HG02885 (cell line): ENCODE data around the gene RBM12.
A peak's percentile ranks its signal among the peaks of the same experiment; 100 is the strongest.
"Not testable (repeated sequence)": the region's sequence is repeated elsewhere in the genome, so short reads cannot be mapped to it uniquely, and the experiment has no call there.

ENCODE experiments used
- ATAC-seq: cut with Tn5 transposase; IDR thresholded peaks from one replicate; pipeline ENCODE4 v1.9.1; 2021; ENCODE audit warnings: mild to moderate bottlenecking; ENCODE audit not compliant: unreplicated experiment, poor library complexity

RBM12 gene, protein sequence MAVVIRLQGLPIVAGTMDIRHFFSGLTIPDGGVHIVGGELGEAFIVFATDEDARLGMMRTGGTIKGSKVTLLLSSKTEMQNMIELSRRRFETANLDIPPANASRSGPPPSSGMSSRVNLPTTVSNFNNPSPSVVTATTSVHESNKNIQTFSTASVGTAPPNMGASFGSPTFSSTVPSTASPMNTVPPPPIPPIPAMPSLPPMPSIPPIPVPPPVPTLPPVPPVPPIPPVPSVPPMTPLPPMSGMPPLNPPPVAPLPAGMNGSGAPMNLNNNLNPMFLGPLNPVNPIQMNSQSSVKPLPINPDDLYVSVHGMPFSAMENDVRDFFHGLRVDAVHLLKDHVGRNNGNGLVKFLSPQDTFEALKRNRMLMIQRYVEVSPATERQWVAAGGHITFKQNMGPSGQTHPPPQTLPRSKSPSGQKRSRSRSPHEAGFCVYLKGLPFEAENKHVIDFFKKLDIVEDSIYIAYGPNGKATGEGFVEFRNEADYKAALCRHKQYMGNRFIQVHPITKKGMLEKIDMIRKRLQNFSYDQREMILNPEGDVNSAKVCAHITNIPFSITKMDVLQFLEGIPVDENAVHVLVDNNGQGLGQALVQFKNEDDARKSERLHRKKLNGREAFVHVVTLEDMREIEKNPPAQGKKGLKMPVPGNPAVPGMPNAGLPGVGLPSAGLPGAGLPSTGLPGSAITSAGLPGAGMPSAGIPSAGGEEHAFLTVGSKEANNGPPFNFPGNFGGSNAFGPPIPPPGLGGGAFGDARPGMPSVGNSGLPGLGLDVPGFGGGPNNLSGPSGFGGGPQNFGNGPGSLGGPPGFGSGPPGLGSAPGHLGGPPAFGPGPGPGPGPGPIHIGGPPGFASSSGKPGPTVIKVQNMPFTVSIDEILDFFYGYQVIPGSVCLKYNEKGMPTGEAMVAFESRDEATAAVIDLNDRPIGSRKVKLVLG

DNA sequence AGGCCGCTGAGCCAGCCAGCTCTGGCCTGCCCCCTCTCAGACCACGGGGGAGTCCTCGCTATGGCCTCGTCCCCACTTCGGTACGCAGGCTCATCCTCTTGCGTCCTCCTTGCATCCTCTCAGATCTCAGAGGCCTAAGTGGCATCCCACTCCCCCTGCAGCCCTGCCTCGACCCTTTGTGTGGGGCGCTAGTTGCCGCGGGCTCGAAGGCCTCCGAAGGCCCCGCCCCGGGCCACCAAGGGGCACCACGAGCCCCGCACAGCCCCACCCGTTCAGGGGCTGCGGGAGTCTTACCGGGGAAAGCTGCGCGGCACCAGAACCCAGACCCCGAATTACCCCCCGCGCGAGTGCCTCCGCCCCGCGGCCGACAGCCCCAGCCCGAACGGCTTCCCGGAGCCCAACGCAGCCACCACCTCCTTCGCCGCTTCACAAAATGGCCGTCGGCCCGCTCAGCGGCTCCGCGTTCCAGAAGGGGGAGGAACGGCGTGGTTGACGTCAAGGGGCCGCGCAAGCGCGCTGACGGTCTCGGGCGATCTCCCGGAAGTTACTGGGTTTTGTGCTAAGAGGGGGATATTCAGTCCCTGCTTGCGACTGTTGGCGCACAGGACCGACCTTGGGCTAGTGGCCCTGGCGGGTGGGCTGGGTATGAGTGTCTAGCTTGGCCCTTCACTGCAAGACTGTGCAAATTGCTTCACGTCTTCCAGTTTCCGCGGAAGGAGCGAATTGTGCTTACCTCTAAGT is at the start of gene RBM12, which contains the start of gene CPNE1:
TSS of gene RBM12 (minus strand) at position 435 of the 741 bp plus-strand sequence. CDS start 9,578 bp downstream, outside the sequence.
TSS of gene CPNE1 (minus strand) at position 435 of the 741 bp plus-strand sequence. CDS start 31,977 bp downstream, outside the sequence.
- peak; percentile 83 for ATAC-seq

DNA sequence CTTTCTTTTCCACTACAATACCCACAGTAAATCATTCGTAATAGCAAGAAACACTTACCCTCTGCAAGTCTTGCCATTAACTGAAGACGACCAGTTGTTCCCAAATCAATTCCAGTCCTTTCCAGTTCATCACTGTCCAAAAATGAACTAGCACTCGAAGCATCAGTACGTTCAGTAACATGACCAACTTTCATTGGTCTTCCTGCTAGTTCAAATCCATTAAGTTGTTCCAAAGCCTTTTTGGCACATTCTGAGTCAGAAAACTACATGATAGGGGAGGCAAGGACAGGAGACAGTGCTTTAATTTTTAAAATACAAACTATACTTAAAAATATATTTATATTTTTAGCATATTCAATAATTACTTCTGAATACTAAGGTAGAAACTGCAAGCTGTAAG is 49.4 kb upstream of the RBM12 start:
- no peak for ATAC-seq

DNA sequence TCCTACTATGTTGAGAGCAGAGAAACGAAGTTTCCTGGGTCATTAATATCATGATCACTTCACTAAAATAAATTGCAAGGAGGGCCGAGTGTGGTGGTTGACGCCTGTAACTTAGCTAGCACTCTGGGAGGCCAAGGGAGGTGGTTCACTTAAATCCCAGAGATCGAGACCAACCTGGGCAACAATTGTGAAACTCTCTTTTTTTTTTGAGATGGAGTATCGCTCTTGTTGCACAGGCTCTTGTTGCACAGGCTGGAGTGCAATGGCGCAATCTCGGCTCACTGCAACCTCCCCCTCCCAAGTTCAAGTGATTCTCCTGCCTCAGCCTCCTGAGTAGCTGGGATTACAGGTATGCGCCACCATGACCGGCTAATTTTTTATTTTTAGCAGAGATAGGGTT is 48.4 kb upstream of the RBM12 start:
- not testable (repeated sequence) for ATAC-seq

DNA sequence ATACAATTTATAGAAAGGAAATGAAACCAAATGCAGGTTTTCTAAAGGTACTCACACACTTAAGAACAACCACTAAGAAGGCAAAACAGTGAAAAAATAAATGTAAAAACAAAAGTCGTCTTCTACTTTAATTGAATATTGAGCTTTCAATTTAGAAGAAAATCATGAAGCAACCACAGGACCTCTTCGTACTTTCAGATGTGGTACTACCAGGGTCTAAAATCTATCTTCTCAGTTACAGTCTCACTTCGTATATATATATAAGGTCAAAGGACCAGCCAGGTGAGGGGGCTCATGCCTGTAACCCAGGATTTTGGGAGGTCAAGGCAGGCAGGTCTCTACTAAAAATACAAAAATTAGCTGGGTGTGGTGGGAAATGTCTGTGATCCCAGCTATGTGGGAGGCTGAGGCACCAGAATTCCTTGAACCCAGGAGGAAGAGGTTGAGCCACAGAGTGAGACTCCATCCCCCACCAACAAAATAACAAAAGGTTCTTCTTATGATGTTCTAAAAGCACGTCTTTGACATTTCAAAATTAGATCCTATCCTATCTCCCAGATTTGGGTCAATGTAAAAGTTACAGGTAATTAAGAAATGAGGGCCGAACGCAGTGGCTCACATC is 47.0 kb upstream of the RBM12 start:
- ATAC-seq: no peak

DNA sequence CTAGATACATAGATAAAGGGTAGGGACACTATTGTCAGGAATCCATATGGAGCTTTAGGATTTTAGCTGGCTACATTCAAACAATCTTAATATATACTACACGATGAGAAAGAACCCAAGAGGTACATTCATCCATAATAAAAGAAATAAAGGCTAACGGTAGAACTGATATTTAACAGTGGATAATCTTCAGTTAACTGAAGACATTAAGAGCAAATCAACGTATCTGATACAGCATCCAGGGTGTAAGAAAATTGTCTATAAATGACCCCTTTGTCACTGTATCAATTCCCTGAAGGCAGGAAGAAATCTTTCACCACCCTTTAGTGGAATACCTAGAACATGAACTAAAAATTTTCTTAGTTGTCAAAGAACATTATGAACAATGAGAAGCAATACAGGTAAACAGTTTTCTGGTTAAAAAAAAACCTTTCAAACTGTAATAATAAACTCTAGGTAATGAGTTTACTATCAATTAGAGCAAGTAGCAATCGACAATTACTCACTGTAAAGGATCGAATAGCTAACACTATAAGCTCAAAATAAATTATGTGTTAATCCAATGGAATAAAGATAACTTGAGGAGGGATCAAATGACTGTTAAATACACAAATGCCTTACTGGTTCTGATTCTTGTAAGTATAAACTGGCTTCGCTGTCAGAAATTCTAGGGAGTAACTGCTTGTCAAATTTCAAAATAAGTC is 46.3 kb upstream of the RBM12 start:
- no peak for ATAC-seq

DNA sequence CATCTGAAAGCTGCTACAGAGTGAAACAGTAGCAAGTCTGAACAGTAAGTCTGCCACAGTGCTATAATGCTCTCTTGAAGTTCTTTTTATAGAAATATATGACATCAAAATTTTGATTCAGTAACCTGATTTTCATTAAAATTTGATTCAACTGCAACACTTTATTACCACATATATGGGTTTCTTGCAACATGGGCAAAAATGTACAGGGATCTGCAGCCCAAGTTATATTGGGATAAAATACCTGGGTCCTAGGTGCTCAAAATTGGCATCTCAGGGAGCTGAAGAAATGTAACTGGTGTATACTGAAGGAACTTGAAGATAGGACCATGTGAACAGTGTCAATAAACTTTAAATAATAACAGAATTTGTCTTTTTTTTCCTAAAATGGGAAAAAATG is 45.3 kb upstream of the RBM12 start:
- ATAC-seq: no peak

DNA sequence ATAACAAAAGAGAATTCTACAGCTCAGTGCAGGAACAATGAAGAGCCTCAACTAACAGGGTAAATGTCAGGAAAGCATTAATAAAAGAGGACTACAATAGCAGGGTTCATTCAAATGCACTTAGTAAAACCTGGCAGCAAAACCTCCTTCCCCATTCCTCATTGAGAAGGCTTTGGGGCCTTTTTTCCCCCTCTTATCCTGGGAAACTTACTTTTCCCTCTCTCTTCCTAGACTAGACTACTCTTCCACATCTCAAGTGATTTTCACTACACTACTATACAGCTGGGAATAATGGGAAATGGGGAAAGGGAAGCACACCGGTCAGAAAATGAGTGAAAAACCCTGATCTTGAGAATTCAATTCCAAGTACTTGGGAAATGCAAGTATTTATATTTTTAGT is 44.6 kb upstream of the RBM12 start:
- no peak for ATAC-seq

DNA sequence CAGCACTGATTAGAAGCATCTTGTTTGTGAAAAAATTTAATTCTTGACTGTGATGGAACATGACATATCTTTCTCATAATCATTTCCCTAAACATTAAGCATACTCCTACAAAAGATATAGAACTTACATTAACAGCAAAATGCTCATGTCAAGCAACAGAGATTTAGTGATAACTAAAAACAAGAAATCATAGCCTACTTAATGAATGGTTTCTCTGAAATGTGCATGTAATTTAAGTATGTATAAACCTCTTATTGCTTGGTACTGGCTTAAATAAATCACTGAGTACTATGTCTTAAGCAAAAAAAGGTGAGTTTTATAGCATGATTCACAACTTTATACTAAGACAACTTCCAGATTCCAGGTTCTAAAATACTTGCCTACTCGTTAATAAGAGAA is 43.8 kb upstream of the RBM12 start:
- no peak for ATAC-seq

DNA sequence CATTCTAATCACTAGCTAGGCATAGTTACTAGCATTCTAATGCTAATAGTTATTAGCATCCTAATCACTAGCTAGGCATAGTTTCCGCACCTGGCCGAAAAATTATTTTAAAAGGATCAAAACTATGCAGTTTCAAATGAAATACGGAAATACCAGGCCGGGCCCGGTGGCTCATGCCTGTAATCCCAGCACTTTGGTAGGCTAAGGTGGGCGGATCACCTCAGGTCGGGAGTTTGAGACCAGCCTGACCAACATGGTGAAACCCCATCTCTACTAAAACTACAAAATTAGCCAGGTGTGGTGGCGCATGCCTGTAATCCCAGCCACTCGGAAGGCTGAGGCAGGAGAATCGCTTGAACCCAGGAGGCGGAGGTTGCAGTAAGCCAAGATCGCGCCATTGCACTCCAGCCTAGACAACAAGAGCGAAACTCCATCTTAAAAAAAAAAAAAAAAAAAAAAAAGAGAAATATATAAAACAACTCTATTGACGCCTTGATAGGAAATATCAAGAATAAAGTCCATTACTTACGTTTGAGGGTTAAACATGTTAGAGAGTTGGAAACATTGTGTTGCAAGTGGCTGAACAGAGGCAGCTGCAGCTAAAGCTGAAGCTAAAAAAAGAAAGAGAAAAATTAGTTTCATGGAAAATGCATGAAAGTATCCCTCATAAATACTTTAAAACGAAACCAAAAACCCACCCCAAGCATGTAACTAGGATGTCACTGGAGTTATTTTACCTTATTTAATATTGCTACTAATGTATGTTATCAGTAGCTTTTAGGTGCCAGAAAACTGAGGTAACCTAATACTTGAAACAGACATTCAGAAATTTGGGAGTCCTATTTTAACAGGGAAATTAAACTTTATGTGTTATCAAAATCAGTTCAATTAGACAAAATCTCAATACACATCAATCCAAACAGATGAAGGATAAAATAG is 42.2 kb upstream of the RBM12 start:
- ATAC-seq: not testable (repeated sequence)

DNA sequence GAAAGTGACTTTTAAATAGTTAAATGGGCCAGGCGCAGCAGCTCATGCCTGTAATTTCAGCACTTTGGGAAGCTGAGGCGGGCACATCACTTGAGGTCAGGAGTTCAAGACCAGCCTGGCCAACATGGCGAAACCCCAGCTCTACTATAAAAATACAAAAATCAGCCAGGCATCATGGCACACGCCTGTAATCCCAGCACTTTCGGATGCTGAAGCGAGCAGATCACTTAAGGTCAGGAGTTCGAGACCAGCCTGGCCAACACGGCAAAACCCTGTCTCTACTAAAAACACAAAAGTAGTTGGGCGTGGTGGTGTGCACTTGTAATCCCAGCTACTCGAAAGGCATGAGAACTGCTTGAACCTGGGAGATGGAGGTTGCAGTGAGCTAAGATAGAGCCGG is 41.2 kb upstream of the RBM12 start:
- not testable (repeated sequence) for ATAC-seq

DNA sequence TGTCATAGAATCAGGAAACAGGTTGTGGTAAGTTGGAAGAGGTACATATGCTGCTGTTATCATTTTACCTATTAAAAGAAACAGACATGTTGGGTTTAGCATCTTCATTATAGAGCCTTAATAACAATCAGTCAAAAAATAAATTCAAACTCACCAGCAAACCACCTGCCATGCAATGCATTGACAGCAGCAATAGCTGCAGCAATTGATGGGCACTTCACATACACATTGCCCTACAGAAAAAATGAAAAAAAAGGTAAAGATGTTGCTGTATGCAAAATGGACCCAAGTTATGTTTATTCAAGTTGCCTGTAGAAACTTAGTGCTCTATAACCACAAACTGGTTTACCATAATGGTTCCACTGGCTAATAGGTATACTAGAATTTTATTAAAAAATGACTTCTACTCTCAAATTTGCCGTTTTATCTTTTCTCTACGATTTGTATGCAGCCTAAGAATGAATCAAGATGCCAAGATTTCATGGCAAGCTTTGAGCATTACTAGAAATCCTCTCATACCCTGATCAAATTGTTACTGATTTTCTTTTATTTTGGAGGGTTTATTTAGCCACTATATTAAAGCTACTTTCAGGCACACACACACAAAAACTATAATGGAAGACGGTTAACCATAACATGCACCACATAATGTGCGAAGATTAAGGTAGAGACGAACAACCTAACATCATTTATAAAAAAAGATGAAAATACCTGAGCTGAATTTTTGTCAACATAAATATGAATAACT is 40.0 kb upstream of the RBM12 start:
- no peak for ATAC-seq

DNA sequence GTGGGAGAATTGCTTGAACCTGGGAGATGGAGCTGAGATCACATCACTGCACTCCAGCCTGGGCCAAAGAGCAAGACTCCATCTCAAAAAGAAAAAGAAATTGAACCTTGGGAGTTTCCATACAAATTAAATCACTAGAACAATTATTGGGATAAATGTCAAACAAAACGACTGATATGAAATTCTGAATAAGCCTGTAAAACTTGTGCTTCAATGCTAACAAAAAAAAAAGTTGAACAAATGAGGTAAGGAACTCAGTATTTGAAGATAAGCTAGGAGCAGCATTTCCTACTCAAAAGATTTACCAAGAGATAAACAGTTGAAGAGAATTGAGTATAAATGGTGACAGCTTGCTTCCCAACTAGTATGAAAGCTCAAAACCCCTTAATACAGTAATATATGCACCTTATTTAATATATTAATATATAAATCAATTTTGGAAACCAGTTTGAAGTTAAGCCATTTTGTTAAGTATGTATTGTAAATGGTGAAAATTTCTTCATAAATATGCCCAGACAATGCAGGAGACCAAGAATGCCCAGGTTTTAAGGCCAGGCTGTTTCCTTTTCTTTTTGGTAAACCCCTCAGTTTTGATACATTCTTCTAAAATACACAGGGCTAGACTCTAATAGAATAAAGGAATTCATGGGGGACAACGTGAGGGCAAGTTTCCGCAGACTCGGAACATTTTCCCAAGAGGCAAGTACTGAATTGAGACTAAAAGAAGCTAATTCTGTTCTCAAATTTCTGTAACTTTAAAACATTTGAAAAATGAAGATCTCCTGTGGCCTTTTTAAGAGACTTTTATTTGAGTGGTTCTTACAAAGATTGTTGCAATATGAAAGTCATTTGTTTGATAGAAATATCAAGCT is 38.4 kb upstream of the RBM12 start:
- no peak for ATAC-seq

DNA sequence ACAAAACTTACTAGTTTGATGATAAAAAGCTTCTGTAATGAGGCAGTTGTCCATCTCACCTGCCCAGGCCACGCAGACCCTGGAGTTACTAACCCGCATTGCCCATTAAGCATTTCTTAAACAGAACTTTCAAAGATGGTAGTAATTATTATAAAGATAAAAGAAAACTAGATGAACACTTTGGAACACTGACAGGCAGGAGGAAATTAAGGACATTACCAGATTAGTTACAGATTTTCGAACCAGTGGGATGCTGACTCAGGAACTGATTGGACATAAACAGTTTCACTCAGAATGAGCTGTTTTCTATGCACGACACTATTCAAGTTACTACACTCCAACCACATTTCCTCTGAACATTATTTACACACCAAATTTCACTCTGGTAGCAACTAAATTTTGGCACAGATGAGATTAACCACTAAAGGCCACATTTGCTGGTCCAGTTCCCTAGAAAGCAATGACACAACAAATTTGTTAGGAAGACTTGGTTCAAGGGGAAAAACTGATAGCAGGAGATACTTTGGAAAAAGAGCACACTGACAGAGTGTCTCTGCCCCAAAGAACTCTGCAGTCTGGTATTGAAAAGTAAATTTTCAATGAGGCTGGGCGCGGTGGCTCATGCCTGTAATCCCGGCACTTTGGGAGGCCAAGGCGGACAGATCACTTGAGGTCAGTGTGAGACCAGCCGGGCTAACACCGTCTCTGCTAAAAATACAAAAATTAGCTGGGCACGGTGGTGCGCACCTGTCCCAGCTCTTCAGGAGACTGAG is 37.5 kb upstream of the RBM12 start:
- no peak for ATAC-seq

DNA sequence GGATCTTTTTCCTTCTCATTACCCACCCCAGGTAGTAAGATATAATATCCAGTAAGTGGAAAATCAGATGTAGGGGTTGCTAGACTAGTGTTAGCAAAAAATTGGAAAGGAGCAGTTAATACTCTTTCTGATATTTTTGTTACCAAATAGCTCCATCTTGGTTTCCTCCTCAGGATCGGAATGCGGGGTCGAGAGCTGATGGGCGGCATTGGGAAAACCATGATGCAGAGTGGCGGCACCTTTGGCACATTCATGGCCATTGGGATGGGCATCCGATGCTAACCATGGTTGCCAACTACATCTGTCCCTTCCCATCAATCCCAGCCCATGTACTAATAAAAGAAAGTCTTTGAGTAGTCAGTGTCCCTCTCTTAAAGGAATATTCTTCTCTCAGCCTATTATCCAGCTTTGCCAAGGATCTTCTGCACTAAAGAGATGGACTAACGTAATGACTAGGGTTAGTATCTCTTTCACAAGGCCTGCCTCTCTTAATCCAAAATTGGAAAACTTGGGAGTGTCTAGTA is 36.0 kb upstream of the RBM12 start:
- no peak for ATAC-seq

DNA sequence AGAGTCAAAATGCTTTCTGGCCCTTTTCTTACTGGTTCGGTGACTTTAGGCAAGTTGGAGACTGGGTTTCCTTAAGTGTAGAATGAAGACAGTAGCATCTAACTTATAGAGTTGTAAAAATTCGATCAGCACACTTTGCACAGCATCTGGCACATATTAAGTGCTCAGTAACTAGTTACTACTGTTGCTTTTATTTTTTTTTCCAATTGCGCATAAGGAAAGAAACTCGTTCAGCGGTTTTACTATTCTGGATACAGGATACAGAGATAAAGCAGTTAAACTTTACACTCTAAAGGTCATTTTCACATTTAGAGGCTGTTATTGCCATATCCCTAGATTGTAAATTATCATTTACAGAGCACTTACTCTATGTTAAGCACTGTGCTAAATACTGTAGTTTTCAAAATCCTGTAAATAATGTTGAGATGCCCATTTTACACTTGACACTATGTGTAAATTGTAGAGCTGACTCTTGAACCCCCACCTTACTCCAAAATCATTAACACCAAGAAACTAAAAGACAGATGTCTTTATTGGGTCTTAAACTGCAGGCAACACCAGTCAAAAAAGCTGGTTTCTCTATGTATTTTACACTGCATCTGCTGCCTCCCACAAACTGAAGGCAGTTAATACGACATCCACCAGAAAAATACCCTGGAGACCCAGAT is 35.4 kb upstream of the RBM12 start:
- no peak for ATAC-seq
